Progenitor cell of endocrine pancreas (in vitro differentiated cells): ENCODE measurements around the gene RAP1GDS1. TPM values are rescaled to one million over a fixed set of nuclear protein-coding genes. Genes with fewer than 3 reads are reported as not detected.
A peak's percentile ranks its signal among the peaks of the same experiment; 100 is the strongest.

Experiments used
- DNase-seq: peaks from one replicate; pipeline ENCODE4 v3.0.0; 2021; ENCODE audit warnings: low spot score; ENCODE audit not compliant: unreplicated experiment
- H3K27ac Mint-ChIP-seq: 2 replicates; pipeline ENCODE4 v1.8.0; 2021; ENCODE audit warnings: mild to moderate bottlenecking, moderate library complexity, mixed read lengths
- H3K27me3 Mint-ChIP-seq: 2 replicates; pipeline ENCODE4 v1.8.0; 2021; ENCODE audit warnings: mixed read lengths
- H3K36me3 Mint-ChIP-seq: 2 replicates; pipeline ENCODE4 v1.8.0; 2022; ENCODE audit warnings: mixed read lengths; ENCODE audit not compliant: insufficient read depth
- H3K4me1 Mint-ChIP-seq: 2 replicates; pipeline ENCODE4 v1.8.0; 2021; ENCODE audit warnings: low read depth, mixed read lengths
- H3K4me3 Mint-ChIP-seq: 2 replicates; pipeline ENCODE4 v1.8.0; 2021; ENCODE audit warnings: low read depth, mild to moderate bottlenecking, moderate library complexity, mixed read lengths
- H3K9me3 Mint-ChIP-seq: 2 replicates; pipeline ENCODE4 v1.8.0; 2021; ENCODE audit warnings: low read depth, mixed read lengths
- long read RNA-seq: library from polyadenylated mRNA; unstranded; transcript quantifications from one replicate; pipeline ENCODE4 v2.0.0, GENCODE V29; 2020
- total RNA-seq: library from RNA; stranded (reverse); gene quantifications from 2 replicates; pipeline ENCODE4 v1.2.1, GENCODE V29; 2021
- TF ChIP-seq, protein P1 (sequence below): fragments of 200-600 bp; sonication (generic); IDR thresholded peaks from one replicate; pipeline ENCODE4 v1.5.0; 2021; ENCODE audit warnings: antibody characterized with exemption, mild to moderate bottlenecking; ENCODE audit not compliant: unreplicated experiment

The RAP1GDS1 gene
- 24.4 and 25.7 TPM in 2 replicates for total RNA-seq
- long read RNA-seq, transcript RAP1GDS1-202 (15 exons, 2,092 nt), result minor isoform, 19 of 125 reads
- long read RNA-seq, transcript RAP1GDS1-205 (15 exons, 3,681 nt), result major isoform, 52 of 125 reads
- long read RNA-seq, transcript RAP1GDS1-204 (14 exons, 1,942 nt), result minor isoform, 16 of 125 reads
- long read RNA-seq, partial matches to known transcripts, result 8 of 125 reads
- long read RNA-seq, other reads (novel, unspliced or antisense), result 24 of 125 reads

- Mint-ChIP-seq H3K4me1 (peaks cover 22% of the 10 kb centered on the region), H3K27me3 (no peaks in the 10 kb centered on the region), H3K4me3 (peak within 1 kb of the TSS; percentile 96), H3K36me3 (no peaks in the 10 kb centered on the region), H3K27ac (peak within 1 kb of the TSS; percentile 98), H3K9me3 (no peaks in the 10 kb centered on the region)
- DNase-seq, result peak; percentile 85
- TF ChIP-seq, protein P1, sequence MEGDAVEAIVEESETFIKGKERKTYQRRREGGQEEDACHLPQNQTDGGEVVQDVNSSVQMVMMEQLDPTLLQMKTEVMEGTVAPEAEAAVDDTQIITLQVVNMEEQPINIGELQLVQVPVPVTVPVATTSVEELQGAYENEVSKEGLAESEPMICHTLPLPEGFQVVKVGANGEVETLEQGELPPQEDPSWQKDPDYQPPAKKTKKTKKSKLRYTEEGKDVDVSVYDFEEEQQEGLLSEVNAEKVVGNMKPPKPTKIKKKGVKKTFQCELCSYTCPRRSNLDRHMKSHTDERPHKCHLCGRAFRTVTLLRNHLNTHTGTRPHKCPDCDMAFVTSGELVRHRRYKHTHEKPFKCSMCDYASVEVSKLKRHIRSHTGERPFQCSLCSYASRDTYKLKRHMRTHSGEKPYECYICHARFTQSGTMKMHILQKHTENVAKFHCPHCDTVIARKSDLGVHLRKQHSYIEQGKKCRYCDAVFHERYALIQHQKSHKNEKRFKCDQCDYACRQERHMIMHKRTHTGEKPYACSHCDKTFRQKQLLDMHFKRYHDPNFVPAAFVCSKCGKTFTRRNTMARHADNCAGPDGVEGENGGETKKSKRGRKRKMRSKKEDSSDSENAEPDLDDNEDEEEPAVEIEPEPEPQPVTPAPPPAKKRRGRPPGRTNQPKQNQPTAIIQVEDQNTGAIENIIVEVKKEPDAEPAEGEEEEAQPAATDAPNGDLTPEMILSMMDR, result no peak
Observed at GRCh38 chr4:98260579-98261404, at the start of gene RAP1GDS1. Gene RAP1GDS1, plus strand, starts transcription at chr4:98261384. Its CDS starts 182 bp downstream, at chr4:98261566.

DNA sequence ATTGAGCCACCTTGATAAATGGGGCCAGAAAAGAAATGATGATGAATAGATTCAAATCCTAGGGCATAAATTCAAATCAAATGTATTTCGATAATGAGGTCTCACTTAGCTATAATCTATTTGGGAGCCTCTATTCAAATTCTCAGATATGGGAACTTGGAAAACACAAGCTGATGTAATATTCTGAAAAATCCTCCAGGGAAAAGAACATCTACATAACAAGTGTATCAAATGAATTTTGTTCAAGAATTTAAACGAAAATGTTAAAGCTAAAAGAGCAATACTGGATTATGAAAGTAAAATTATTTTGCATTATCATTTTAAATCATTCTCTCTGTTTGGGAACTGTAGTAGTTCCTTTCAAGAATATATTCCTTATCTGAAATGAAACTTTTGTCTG is 38.9 kb upstream of the RAP1GDS1 start:
- no peak for DNase-seq
- H3K36me3 Mint-ChIP-seq, result no peaks in the 10 kb centered on the region
- H3K27ac Mint-ChIP-seq, result no peak overlapping the region
- TF ChIP-seq, protein P1, result no peak
- no peaks in the 10 kb centered on the region for H3K9me3 Mint-ChIP-seq
- no peak overlapping the region for H3K4me3 Mint-ChIP-seq
- H3K4me1 Mint-ChIP-seq, result no peaks in the 10 kb centered on the region
- no peaks in the 10 kb centered on the region for H3K27me3 Mint-ChIP-seq

DNA sequence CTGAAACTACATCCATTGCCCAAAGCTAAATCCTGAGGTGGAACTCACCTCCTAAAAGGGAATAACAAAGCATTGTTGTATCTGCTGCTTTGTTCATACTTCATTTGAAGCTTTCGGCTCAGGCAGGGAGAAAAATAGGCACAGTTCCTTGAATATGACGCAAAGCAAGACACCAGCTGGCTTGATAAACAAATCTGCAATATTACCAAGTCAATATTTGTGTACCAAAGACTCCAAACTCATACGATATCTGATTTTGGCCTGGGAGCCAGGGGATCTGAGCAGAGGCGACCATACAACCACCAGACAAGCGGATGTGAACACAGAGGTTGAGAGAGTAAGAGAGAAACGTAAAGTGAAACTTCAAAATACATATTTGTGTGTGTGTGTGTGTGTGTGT is 34.8 kb upstream of the RAP1GDS1 start:
- no peak for DNase-seq
- H3K27ac Mint-ChIP-seq, result no peak overlapping the region
- no peaks in the 10 kb centered on the region for H3K36me3 Mint-ChIP-seq

DNA sequence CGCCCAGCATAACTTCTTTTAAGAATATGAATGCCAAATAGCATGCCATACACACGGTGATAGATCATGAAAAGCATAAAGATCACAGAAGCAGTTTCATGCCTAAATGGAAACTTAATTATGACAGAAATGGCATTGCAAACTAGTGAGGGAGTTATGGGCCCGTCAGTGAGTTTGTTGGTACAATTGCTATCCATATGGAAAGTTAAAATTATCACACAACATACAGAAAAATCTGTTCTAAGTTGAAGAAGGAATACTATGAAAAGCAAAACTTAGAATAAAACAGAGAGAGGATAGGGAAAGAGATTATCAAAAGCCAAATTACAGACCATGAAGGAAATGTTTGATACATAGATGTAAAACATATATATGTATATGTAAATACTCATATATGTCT is 30.2 kb upstream of the RAP1GDS1 start:
- TF ChIP-seq, protein P1, result no peak
- Mint-ChIP-seq H3K4me3 (no peak overlapping the region), H3K9me3 (no peaks in the 10 kb centered on the region), H3K4me1 (no peaks in the 10 kb centered on the region), H3K27ac (no peak overlapping the region), H3K27me3 (no peaks in the 10 kb centered on the region), H3K36me3 (no peaks in the 10 kb centered on the region)
- no peak for DNase-seq

More for the DNA sequence above, 34.8 kb upstream of the RAP1GDS1 start:
- TF ChIP-seq, protein P1, result no peak
- Mint-ChIP-seq H3K4me1 (no peaks in the 10 kb centered on the region), H3K9me3 (no peaks in the 10 kb centered on the region), H3K4me3 (no peak overlapping the region), H3K27me3 (no peaks in the 10 kb centered on the region)

DNA sequence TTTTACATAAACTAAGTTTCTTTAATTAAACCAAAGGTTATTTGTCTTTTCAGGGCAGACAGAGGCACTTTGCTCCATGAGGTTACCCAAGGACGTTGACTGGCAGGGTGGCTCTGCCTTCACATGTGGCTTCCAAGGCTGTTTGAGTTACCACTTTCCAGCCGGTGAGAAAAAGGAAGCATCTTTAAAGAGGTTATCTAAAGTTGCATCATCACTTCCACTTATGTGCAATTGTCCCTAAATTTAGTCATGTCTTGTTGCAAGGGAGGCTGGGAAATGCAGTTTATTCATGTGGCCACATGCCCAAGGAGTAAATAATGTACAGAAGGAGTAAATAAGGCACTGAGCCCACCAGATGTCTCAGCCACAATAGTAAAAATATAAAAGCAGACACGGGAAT is 29.0 kb upstream of the RAP1GDS1 start:
- Mint-ChIP-seq H3K9me3 (no peaks in the 10 kb centered on the region), H3K36me3 (no peaks in the 10 kb centered on the region), H3K4me1 (no peaks in the 10 kb centered on the region)

More for the DNA sequence above, 29.0 kb upstream of the RAP1GDS1 start:
- TF ChIP-seq, protein P1, result no peak
- no peak overlapping the region for H3K27ac Mint-ChIP-seq
- no peak for DNase-seq
- H3K4me3 Mint-ChIP-seq, result no peak overlapping the region
- no peaks in the 10 kb centered on the region for H3K27me3 Mint-ChIP-seq
